SK-N-SH treated with all-trans-retinoic acid at 6 μM for 48 hours (cell line): ENCODE data around the gene FER.

Source experiments
- ATAC-seq: fragments of 200-7000 bp; cut with Tn5 transposase; 3 replicates; pipeline ENCODE4 v1.9.1; 2020; ENCODE audit warnings: mild to moderate bottlenecking, moderate library complexity
- ARNTL ChIP-seq: fragments of 450-650 bp; formaldehyde crosslinking; IDR thresholded peaks from 2 replicates; pipeline ENCODE4 v1.5.0; 2020; ENCODE audit warnings: low read depth, mild to moderate bottlenecking, moderate library complexity, borderline replicate concordance
- BACH2 ChIP-seq: fragments of 250-450 bp; sonication (Bioruptor Pico); IDR thresholded peaks from 2 replicates; pipeline ENCODE4 v1.9.0; 2021; ENCODE audit warnings: mild to moderate bottlenecking, borderline replicate concordance
- ESRRG ChIP-seq: fragments of 250-450 bp; sonication (Bioruptor Pico); IDR thresholded peaks from 2 replicates; pipeline ENCODE4 v1.6.1; 2021; ENCODE audit warnings: mild to moderate bottlenecking
- GLIS3 ChIP-seq: fragments of 250-450 bp; sonication (Bioruptor Pico); IDR thresholded peaks from 2 replicates; pipeline ENCODE4 v1.5.0; 2020; ENCODE audit warnings: mild to moderate bottlenecking, moderate library complexity
- OSR1 ChIP-seq: fragments of 250-450 bp; sonication (Bioruptor Pico); IDR thresholded peaks from 2 replicates; pipeline ENCODE4 v1.8.0; 2022; ENCODE audit warnings: moderate library complexity, mild to moderate bottlenecking, inconsistent platforms
- PPARA ChIP-seq: fragments of 250-450 bp; sonication (Bioruptor Pico); IDR thresholded peaks from 2 replicates; pipeline ENCODE4 v1.5.0; 2020; ENCODE audit warnings: mild to moderate bottlenecking, borderline replicate concordance
- RARB ChIP-seq: fragments of 250-450 bp; sonication (Bioruptor Pico); IDR thresholded peaks from 2 replicates; pipeline ENCODE4 v1.8.0; 2021; ENCODE audit warnings: mild to moderate bottlenecking, moderate library complexity
- SNAI2 ChIP-seq: fragments of 250-450 bp; sonication (Bioruptor Pico); IDR thresholded peaks from 2 replicates; pipeline ENCODE4 v1.5.0; 2020; ENCODE audit warnings: mild to moderate bottlenecking, moderate library complexity
- TCF4 ChIP-seq: fragments of 250-450 bp; sonication (Bioruptor Pico); IDR thresholded peaks from 2 replicates; pipeline ENCODE4 v1.8.0; 2021; ENCODE audit warnings: mild to moderate bottlenecking, moderate library complexity, borderline replicate concordance
- TOX ChIP-seq: fragments of 250-450 bp; sonication (Bioruptor Pico); IDR thresholded peaks from 2 replicates; pipeline ENCODE4 v1.8.0; 2021; ENCODE audit warnings: mild to moderate bottlenecking, moderate library complexity, borderline replicate concordance
- ZC3H10 ChIP-seq: fragments of 250-450 bp; sonication (Bioruptor Pico); IDR thresholded peaks from 2 replicates; pipeline ENCODE4 v1.5.1; 2021; ENCODE audit warnings: mild to moderate bottlenecking, moderate library complexity
- ZFP3 ChIP-seq: fragments of 250-450 bp; sonication (Bioruptor Pico); IDR thresholded peaks from 2 replicates; pipeline ENCODE4 v1.5.0; 2020; ENCODE audit warnings: mild to moderate bottlenecking, moderate library complexity
- ZFP30 ChIP-seq: fragments of 450-650 bp; formaldehyde crosslinking; IDR thresholded peaks from 2 replicates; pipeline ENCODE4 v1.5.0; 2022; ENCODE audit warnings: mild to moderate bottlenecking, moderate library complexity
- ZNF565 ChIP-seq: fragments of 450-650 bp; formaldehyde crosslinking; conservative IDR thresholded peaks from 2 replicates; pipeline ENCODE4 v1.5.0; 2020; ENCODE audit warnings: low read depth, mild to moderate bottlenecking, moderate library complexity
- ZNF70 ChIP-seq: fragments of 450-650 bp; formaldehyde crosslinking; IDR thresholded peaks from 2 replicates; pipeline ENCODE4 v1.5.0; 2020; ENCODE audit warnings: mild to moderate bottlenecking, moderate library complexity
- ZNF8 ChIP-seq: fragments of 450-650 bp; formaldehyde crosslinking; IDR thresholded peaks from 2 replicates; pipeline ENCODE4 v1.5.0; 2020; ENCODE audit warnings: mild to moderate bottlenecking, moderate library complexity
- TF ChIP-seq, protein P1 (sequence below): fragments of 250-450 bp; sonication (Bioruptor Pico); IDR thresholded peaks from 2 replicates; pipeline ENCODE4 v1.8.0; 2020; ENCODE audit warnings: mild to moderate bottlenecking, moderate library complexity, borderline replicate concordance
- TF ChIP-seq, protein P2 (sequence below): fragments of 250-450 bp; sonication (Bioruptor Pico); IDR thresholded peaks from 2 replicates; pipeline ENCODE4 v1.5.1; 2020; ENCODE audit warnings: low read depth, mild to moderate bottlenecking, moderate library complexity
- TF ChIP-seq, protein P3 (sequence below): fragments of 250-450 bp; sonication (Bioruptor Pico); IDR thresholded peaks from 2 replicates; pipeline ENCODE4 v1.5.0; 2020; ENCODE audit warnings: mild to moderate bottlenecking, moderate library complexity
- TF ChIP-seq, protein P4 (sequence below): fragments of 250-450 bp; sonication (Bioruptor Pico); IDR thresholded peaks from 2 replicates; pipeline ENCODE4 v1.5.1; 2021; ENCODE audit warnings: mild to moderate bottlenecking, moderate library complexity
- TF ChIP-seq, protein P5 (sequence below): fragments of 250-450 bp; sonication (Bioruptor Pico); IDR thresholded peaks from 2 replicates; pipeline ENCODE4 v1.8.0; 2021; ENCODE audit warnings: low read depth, mild to moderate bottlenecking, moderate library complexity, borderline replicate concordance

Gene FER

DNA sequence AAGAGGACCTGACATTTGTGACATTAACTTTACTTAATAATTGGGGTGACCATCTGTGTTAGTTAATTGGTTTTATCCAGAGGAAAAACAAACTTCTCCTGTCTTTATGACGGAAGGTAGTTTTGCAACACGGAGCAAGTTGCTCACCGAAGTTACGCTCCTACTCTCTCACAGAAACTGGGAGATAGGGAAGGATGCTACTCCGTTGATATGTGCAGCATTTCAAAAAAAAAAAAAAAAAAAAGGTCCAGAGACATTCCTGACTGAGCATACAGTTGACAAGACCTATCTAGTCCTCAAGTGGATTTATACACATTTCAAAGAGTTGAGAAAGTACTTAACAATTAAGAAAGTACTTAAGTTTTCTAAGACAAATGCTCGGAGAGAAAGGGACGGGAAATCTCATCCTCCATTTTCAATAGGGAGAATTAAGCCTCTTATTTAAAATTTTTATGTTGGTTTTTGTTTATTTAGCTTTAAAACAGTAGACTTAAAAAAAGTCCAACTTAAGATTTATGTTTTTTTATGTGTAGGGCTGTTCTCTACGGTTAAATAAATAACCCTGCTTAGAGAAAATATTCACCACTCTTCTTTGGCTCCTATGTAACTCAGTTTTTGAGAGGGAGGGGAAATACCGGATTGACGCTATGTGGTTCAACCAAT is 455 bp upstream of the FER start:
- TF ChIP-seq ZNF8 (CRISPR knock-in tag) (no peak), ZNF70 (CRISPR knock-in tag) (no peak), GLIS3 (CRISPR knock-in tag) (no peak), TCF4 (CRISPR knock-in tag) (no peak), BACH2 (CRISPR knock-in tag) (no peak), ZC3H10 (no peak), ZNF565 (CRISPR knock-in tag) (no peak), OSR1 (no peak), ZFP3 (CRISPR knock-in tag) (no peak), ZFP30 (CRISPR knock-in tag) (no peak)
- TF ChIP-seq, protein P1, sequence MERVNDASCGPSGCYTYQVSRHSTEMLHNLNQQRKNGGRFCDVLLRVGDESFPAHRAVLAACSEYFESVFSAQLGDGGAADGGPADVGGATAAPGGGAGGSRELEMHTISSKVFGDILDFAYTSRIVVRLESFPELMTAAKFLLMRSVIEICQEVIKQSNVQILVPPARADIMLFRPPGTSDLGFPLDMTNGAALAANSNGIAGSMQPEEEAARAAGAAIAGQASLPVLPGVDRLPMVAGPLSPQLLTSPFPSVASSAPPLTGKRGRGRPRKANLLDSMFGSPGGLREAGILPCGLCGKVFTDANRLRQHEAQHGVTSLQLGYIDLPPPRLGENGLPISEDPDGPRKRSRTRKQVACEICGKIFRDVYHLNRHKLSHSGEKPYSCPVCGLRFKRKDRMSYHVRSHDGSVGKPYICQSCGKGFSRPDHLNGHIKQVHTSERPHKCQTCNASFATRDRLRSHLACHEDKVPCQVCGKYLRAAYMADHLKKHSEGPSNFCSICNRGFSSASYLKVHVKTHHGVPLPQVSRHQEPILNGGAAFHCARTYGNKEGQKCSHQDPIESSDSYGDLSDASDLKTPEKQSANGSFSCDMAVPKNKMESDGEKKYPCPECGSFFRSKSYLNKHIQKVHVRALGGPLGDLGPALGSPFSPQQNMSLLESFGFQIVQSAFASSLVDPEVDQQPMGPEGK (CRISPR knock-in tag): no peak
- TF ChIP-seq, protein P2, sequence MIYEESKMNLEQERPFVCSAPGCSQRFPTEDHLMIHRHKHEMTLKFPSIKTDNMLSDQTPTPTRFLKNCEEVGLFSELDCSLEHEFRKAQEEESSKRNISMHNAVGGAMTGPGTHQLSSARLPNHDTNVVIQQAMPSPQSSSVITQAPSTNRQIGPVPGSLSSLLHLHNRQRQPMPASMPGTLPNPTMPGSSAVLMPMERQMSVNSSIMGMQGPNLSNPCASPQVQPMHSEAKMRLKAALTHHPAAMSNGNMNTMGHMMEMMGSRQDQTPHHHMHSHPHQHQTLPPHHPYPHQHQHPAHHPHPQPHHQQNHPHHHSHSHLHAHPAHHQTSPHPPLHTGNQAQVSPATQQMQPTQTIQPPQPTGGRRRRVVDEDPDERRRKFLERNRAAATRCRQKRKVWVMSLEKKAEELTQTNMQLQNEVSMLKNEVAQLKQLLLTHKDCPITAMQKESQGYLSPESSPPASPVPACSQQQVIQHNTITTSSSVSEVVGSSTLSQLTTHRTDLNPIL (CRISPR knock-in tag): no peak
- TF ChIP-seq, protein P3, sequence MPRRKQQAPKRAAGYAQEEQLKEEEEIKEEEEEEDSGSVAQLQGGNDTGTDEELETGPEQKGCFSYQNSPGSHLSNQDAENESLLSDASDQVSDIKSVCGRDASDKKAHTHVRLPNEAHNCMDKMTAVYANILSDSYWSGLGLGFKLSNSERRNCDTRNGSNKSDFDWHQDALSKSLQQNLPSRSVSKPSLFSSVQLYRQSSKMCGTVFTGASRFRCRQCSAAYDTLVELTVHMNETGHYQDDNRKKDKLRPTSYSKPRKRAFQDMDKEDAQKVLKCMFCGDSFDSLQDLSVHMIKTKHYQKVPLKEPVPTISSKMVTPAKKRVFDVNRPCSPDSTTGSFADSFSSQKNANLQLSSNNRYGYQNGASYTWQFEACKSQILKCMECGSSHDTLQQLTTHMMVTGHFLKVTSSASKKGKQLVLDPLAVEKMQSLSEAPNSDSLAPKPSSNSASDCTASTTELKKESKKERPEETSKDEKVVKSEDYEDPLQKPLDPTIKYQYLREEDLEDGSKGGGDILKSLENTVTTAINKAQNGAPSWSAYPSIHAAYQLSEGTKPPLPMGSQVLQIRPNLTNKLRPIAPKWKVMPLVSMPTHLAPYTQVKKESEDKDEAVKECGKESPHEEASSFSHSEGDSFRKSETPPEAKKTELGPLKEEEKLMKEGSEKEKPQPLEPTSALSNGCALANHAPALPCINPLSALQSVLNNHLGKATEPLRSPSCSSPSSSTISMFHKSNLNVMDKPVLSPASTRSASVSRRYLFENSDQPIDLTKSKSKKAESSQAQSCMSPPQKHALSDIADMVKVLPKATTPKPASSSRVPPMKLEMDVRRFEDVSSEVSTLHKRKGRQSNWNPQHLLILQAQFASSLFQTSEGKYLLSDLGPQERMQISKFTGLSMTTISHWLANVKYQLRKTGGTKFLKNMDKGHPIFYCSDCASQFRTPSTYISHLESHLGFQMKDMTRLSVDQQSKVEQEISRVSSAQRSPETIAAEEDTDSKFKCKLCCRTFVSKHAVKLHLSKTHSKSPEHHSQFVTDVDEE (CRISPR knock-in tag): no peak
- TF ChIP-seq, protein P4, sequence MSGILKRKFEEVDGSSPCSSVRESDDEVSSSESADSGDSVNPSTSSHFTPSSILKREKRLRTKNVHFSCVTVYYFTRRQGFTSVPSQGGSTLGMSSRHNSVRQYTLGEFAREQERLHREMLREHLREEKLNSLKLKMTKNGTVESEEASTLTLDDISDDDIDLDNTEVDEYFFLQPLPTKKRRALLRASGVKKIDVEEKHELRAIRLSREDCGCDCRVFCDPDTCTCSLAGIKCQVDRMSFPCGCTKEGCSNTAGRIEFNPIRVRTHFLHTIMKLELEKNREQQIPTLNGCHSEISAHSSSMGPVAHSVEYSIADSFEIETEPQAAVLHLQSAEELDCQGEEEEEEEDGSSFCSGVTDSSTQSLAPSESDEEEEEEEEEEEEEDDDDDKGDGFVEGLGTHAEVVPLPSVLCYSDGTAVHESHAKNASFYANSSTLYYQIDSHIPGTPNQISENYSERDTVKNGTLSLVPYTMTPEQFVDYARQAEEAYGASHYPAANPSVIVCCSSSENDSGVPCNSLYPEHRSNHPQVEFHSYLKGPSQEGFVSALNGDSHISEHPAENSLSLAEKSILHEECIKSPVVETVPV: no peak
- no peak for ATAC-seq

DNA sequence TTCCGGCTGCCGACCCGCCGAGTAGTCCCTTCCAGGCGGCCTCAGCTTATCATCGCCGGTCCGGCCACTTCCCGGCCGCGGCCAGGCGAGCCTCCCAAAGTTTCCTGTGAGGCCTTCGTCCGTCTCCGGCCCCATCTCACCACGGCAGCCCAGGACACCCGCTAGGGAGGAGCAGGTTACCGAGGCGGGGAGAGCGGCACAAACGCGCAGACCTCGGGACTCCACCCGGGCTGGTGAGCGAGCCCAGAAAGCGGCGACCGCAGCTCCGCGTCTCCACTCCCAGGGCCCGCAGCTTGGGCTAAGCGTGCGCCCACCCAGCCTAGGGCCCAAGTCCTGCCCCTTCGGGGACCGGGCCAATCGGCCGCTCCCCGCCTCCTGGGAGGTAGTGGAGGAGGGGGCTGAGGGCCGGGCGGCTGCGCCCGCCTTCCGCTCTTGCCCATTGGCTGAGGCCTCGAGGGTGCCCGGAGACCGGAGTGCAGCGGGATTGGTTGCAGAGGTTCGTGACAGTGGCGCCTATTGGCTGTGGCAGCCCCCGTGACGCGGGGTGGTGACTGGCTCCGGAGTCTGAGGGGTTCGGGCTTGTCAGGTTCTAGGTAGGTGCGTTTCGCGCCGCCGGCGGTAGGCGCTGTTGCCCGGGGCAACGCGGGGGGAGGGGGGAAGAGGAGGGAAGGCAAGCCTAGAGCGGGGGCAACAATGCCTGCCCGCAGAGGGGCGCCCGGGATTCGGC is 867 bp downstream of the FER start:
- peak; percentile 96 for ATAC-seq
- TF ChIP-seq OSR1: no peak
- TF ChIP-seq PPARA (CRISPR knock-in tag): no peak
- TF ChIP-seq, protein P4: 0 out of 2 replicates have a peak, but pooled peaks have one; percentile 39
- TF ChIP-seq, protein P5, sequence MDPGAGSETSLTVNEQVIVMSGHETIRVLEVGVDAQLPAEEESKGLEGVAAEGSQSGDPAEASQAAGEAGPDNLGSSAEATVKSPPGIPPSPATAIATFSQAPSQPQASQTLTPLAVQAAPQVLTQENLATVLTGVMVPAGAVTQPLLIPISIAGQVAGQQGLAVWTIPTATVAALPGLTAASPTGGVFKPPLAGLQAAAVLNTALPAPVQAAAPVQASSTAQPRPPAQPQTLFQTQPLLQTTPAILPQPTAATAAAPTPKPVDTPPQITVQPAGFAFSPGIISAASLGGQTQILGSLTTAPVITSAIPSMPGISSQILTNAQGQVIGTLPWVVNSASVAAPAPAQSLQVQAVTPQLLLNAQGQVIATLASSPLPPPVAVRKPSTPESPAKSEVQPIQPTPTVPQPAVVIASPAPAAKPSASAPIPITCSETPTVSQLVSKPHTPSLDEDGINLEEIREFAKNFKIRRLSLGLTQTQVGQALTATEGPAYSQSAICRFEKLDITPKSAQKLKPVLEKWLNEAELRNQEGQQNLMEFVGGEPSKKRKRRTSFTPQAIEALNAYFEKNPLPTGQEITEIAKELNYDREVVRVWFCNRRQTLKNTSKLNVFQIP (CRISPR knock-in tag): no peak
- no peak for TF ChIP-seq RARB (CRISPR knock-in tag)
- TF ChIP-seq SNAI2 (CRISPR knock-in tag): no peak
- TF ChIP-seq ZNF565 (CRISPR knock-in tag): 0 out of 2 replicates have a peak, but pooled peaks have one; percentile 40
- no peak for TF ChIP-seq TOX (CRISPR knock-in tag)
- TF ChIP-seq ZFP30 (CRISPR knock-in tag): no peak
- TF ChIP-seq BACH2 (CRISPR knock-in tag): no peak
- TF ChIP-seq ARNTL: no peak
- TF ChIP-seq, protein P3 (CRISPR knock-in tag): peak; percentile 7; the same call in 1 of the 2 replicates
- 0 out of 2 replicates have a peak, but pooled peaks have one; percentile 23 for TF ChIP-seq ZFP3 (CRISPR knock-in tag)
- no peak for TF ChIP-seq ZNF8 (CRISPR knock-in tag)
- no peak for TF ChIP-seq ESRRG
- TF ChIP-seq ZNF70 (CRISPR knock-in tag): no peak
- TF ChIP-seq, protein P2 (CRISPR knock-in tag): no peak
- no peak for TF ChIP-seq ZC3H10
- TF ChIP-seq TCF4 (CRISPR knock-in tag): no peak
- no peak; the same call in 1 of the 2 replicates for TF ChIP-seq GLIS3 (CRISPR knock-in tag)
